Measurements from ENCODE around the gene BACH2. TPM values are rescaled to one million over a fixed set of nuclear protein-coding genes. Genes with fewer than 3 reads are reported as not detected.

The BACH2 gene
- total and polyA plus RNA-seq, 8 donors = 0.19 to 10.8 (median 1.4) TPM; not detected in 1

DNA sequence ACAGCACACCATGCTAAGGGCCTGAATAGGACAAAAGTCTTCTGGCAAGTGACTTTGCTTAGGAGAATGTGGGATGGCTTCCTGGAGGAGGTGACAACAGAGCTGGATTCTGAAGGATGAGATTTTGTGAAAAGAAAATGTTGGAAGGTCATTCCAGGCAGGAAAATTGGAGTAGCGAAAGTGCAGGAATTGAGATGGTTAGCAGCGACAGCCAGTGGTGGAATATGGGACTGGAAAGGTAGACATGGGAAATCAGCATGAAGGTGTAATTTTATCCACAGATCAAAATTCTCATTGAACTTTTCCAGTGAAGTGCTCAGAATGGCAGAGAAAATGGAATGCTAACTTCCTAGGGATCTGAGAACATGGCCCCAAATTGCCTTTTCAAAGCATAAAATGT, 5.7 kb upstream of the BACH2 start:
- intact Hi-C loops (cut with DNase I; ENCODE audit: low total_unique reads) = loop anchor here (10.0 kb wide), 1 partner anchor 82 kb away; no protein-coding TSS in a partner anchor
- H3K36me3 ChIP-seq = no peaks in the 10 kb centered on the region
- no peak for TF ChIP-seq POLR2AphosphoS5 (IDR thresholded peaks at IDR 0.05)
- TF ChIP-seq EP300 (IDR thresholded peaks at IDR 0.05) = no peak
- no peak for TF ChIP-seq POLR2A (IDR thresholded peaks at IDR 0.05)
- TF ChIP-seq, protein P1, sequence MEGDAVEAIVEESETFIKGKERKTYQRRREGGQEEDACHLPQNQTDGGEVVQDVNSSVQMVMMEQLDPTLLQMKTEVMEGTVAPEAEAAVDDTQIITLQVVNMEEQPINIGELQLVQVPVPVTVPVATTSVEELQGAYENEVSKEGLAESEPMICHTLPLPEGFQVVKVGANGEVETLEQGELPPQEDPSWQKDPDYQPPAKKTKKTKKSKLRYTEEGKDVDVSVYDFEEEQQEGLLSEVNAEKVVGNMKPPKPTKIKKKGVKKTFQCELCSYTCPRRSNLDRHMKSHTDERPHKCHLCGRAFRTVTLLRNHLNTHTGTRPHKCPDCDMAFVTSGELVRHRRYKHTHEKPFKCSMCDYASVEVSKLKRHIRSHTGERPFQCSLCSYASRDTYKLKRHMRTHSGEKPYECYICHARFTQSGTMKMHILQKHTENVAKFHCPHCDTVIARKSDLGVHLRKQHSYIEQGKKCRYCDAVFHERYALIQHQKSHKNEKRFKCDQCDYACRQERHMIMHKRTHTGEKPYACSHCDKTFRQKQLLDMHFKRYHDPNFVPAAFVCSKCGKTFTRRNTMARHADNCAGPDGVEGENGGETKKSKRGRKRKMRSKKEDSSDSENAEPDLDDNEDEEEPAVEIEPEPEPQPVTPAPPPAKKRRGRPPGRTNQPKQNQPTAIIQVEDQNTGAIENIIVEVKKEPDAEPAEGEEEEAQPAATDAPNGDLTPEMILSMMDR (IDR thresholded peaks at IDR 0.05) = no peak
- no peak for DNase-seq
- H3K27ac ChIP-seq = no peak overlapping the region
- no peak overlapping the region for H3K4me3 ChIP-seq
- H3K27me3 ChIP-seq = peaks cover 0 to 13% (median 0%) of the 10 kb centered on the region in 3 donors
- H3K9me3 ChIP-seq = no peaks in the 10 kb centered on the region
- H3K4me1 ChIP-seq = peaks cover 0 to 3% (median 1%) of the 10 kb centered on the region in 4 donors
- WGBS, 5 donors = 82 to 95% (median 90%) methylated on average over 2 of the region's 2 CpGs

DNA sequence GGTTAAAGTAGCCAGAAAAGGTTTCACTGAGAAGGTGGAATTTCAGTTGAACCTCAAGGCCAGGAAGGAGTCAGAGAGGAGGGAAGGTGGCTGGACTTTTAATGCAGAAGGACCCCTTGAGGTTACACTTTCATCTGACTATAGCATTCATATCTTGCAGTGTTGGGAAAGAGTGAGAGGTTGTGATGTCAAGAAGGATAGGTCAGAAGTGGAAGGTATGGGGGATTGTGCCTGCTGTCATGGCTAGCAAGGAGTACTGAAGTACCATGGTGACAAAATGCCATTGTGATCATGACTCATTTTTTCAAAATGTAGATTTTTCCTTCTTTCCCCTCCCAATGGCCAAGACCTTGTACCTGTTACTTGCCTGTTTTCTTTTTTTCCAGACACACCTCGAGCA, 5.2 kb upstream of the BACH2 start:
- Histone ChIP-seq H3K9me3 (no peaks in the 10 kb centered on the region), H3K27me3 (peaks cover 0 to 18% (median 0%) of the 10 kb centered on the region in 3 donors), H3K4me3 (no peak overlapping the region), H3K27ac (no peak overlapping the region), H3K4me1 (peaks cover 0 to 7% (median 5%) of the 10 kb centered on the region in 4 donors), H3K36me3 (no peaks in the 10 kb centered on the region)
- intact Hi-C loops (cut with DNase I; ENCODE audit: low total_unique reads) = loop anchor here (10.0 kb wide), 1 partner anchor 83 kb away; no protein-coding TSS in a partner anchor
- 50 to 80% (median 62%) methylated on average over 1 of the region's 1 CpG for WGBS, 5 donors
- TF ChIP-seq POLR2AphosphoS5 (IDR thresholded peaks at IDR 0.05) (no peak), POLR2A (IDR thresholded peaks at IDR 0.05) (no peak)
- TF ChIP-seq, protein P1 (IDR thresholded peaks at IDR 0.05) = no peak
- no peak for DNase-seq

DNA sequence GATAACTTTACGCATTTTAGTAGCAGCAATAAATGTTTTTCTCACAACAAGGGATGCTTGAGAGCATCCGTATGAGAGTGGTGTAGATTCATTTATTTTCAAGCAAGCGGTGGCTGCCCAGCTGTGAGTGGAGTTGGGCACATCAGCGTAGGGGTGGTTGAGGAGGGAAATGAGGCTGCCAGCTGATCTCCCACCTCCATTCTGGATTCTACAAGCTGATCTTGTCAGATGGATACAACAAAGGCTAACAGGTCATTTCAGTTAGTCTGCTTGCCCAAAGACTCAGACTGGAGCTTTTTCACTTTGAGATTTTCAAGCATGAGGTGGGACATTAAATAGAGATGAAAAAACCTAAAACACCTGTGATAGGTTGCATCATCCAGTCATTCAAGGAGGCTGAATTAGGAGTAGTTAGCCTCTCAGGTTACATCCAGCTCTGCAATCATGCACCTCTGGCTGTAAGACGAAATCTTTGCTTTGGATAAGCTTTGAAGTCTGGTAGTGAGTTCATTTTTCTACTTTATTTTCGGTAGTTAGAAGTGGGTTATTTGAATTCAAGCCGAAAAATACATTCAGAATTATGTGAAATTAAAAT, 1.9 kb upstream of the BACH2 start:
- Histone ChIP-seq H3K4me3 (no peak overlapping the region), H3K27me3 (peaks cover 0 to 43% (median 17%) of the 10 kb centered on the region in 3 donors), H3K4me1 (peaks cover 9 to 22% (median 21%) of the 10 kb centered on the region in 4 donors), H3K9me3 (no peaks in the 10 kb centered on the region), H3K27ac (no peak overlapping the region), H3K36me3 (no peaks in the 10 kb centered on the region)
- no peak for DNase-seq
- TF ChIP-seq, protein P1 (IDR thresholded peaks at IDR 0.05) = no peak
- TF ChIP-seq POLR2A (IDR thresholded peaks at IDR 0.05) = no peak
- no peak for TF ChIP-seq EP300 (IDR thresholded peaks at IDR 0.05)
- no peak for TF ChIP-seq POLR2AphosphoS5 (IDR thresholded peaks at IDR 0.05)
- 84 to 87% (median 86%) methylated on average over 7 of the region's 7 CpGs for WGBS, 5 donors
- intact Hi-C loops (cut with DNase I; ENCODE audit: low total_unique reads) = loop anchor here (10.0 kb wide), 2 partner anchors 74 to 334 kb away; no protein-coding TSS in a partner anchor

DNA sequence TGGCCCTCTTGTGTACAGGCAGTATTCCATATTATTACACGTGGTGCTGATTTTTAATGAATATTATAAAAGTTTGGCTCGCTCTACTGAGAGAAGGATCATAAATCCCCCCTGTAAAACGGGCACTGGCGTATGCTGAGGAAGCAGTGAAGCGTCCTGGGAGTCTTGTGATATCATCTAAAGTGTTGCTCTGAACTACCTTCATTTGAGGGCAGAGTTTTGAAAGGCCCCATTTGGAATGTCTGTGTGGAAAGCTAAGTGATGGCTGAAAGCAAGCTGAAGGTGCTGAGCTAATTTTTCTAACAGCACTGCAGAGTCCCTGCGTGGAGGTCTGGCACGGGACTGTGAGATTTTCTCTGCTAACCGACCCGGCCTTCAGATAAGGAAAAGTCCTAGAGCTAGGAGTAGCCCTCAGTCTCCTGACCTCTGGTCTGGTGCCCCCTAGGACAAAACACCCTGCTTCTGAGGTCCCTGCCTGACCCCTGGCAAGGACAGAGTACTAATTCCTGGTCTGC, 1.3 kb upstream of the BACH2 start:
- Histone ChIP-seq H3K27ac (peak overlapping the region in 2 of 5 donors; percentile 86 to 88), H3K27me3 (peaks cover 0 to 43% (median 17%) of the 10 kb centered on the region in 3 donors), H3K9me3 (no peaks in the 10 kb centered on the region), H3K36me3 (no peaks in the 10 kb centered on the region), H3K4me3 (no peak overlapping the region), H3K4me1 (peaks cover 9 to 22% (median 21%) of the 10 kb centered on the region in 4 donors)
- WGBS, 5 donors = 65 to 70% (median 68%) methylated on average over 9 of the region's 9 CpGs
- TF ChIP-seq POLR2AphosphoS5 (IDR thresholded peaks at IDR 0.05) = no peak
- no peak for TF ChIP-seq POLR2A (IDR thresholded peaks at IDR 0.05)
- TF ChIP-seq, protein P1 (IDR thresholded peaks at IDR 0.05) = no peak
- no peak for TF ChIP-seq EP300 (IDR thresholded peaks at IDR 0.05)
- DNase-seq = no peak
- intact Hi-C loops (cut with DNase I; ENCODE audit: low total_unique reads) = loop anchor here (10.0 kb wide), 2 partner anchors 73 to 333 kb away; no protein-coding TSS in a partner anchor

Data from stomach (tissue), 9 donors.